ENCODE results near the gene AFF2.

The AFF2 gene

GRCh38 chrX:148768296-148768695, 267.9 kb downstream of the AFF2 start:
- DNase-seq, result no peak

- no peak for DNase-seq
Measured at GRCh38 chrX:148771440-148771839, 271.0 kb downstream of the AFF2 start.

- DNase-seq, result no peak
Measured at GRCh38 chrX:148774276-148774675, 273.9 kb downstream of the AFF2 start.

- no peak for DNase-seq
Measured at GRCh38 chrX:148784137-148784536, 283.7 kb downstream of the AFF2 start.

- peak; percentile 35 for DNase-seq
Measured at GRCh38 chrX:148784856-148785255, 284.4 kb downstream of the AFF2 start.

GRCh38 chrX:148785256-148785655, 284.8 kb downstream of the AFF2 start:
- no peak for DNase-seq

GRCh38 chrX:148788449-148788848, 288.0 kb downstream of the AFF2 start:
- no peak for DNase-seq

GRCh38 chrX:148794350-148794749, 293.9 kb downstream of the AFF2 start:
- no peak for DNase-seq

GRCh38 chrX:148804579-148805355, 304.4 kb downstream of the AFF2 start:
- no peak for DNase-seq

GRCh38 chrX:148806145-148806870, 305.9 kb downstream of the AFF2 start:
- peak; percentile 6 for DNase-seq

- DNase-seq, result no peak
Measured at GRCh38 chrX:148808833-148809232, 308.4 kb downstream of the AFF2 start.

GRCh38 chrX:148811236-148811635, 310.8 kb downstream of the AFF2 start:
- no peak for DNase-seq

GRCh38 chrX:148813422-148813821, 313.0 kb downstream of the AFF2 start:
- DNase-seq, result no peak

- DNase-seq, result no peak
Measured at GRCh38 chrX:148813967-148814366, 313.6 kb downstream of the AFF2 start.

GRCh38 chrX:148815218-148815961, 315.0 kb downstream of the AFF2 start:
- no peak for DNase-seq

- DNase-seq, result no peak
Measured at GRCh38 chrX:148823986-148824385, 323.6 kb downstream of the AFF2 start.

GRCh38 chrX:148825696-148826095, 325.3 kb downstream of the AFF2 start:
- DNase-seq, result no peak

GRCh38 chrX:148836741-148837140, 336.3 kb downstream of the AFF2 start:
- DNase-seq, result no peak

GRCh38 chrX:148850631-148851030, 350.2 kb downstream of the AFF2 start:
- no peak for DNase-seq

GRCh38 chrX:148854306-148854705, 353.9 kb downstream of the AFF2 start:
- no peak for DNase-seq

- no peak for DNase-seq
Measured at GRCh38 chrX:148856505-148856904, 356.1 kb downstream of the AFF2 start.

- no peak for DNase-seq
Measured at GRCh38 chrX:148865277-148866210, 365.1 kb downstream of the AFF2 start.

- DNase-seq, result no peak
Measured at GRCh38 chrX:148867596-148867995, 367.2 kb downstream of the AFF2 start.
